ENCODE measurements around the gene MBOAT1.

DNA sequence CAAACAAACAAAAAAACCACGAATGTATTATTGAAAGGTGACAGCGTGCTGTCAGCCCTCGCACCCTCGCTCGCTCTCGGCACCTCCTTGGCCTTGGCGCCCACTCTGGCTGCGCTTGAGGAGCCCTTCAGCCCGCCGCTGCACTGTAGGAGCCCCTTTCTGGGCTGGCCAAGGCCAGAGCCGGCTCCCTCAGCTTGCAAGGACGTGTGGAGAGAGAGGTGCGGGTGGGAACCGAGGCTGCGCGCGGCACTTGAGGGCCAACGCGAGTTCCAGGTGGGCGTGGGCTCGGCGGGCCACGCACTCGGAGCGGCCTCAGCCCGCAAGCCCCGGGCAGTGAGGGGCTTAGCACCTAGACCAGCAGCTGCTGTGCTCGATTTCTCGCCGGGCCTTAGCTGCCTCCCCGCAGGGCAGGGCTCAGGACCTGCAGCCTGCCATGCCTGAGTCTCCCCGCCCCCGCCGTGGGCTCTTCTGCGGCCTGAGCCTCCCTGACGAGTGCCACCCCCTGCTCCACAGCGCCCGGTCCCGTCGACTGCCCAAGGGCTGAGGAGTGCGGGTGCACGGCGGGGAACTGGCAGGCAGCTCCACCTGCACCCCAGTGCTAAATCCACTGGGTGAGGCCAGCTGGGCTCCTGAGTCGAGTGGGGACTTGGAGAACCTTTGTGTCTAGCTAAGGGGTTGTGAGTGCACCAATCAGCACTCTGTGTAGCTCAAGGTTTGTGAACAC is 20.9 kb upstream of the MBOAT1 start:
- TF ChIP-seq, protein P1, sequence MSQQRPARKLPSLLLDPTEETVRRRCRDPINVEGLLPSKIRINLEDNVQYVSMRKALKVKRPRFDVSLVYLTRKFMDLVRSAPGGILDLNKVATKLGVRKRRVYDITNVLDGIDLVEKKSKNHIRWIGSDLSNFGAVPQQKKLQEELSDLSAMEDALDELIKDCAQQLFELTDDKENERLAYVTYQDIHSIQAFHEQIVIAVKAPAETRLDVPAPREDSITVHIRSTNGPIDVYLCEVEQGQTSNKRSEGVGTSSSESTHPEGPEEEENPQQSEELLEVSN (IDR thresholded peaks at IDR 0.05; ENCODE audit: borderline replicate concordance, low read depth) = no peak
- TF ChIP-seq, protein P2, sequence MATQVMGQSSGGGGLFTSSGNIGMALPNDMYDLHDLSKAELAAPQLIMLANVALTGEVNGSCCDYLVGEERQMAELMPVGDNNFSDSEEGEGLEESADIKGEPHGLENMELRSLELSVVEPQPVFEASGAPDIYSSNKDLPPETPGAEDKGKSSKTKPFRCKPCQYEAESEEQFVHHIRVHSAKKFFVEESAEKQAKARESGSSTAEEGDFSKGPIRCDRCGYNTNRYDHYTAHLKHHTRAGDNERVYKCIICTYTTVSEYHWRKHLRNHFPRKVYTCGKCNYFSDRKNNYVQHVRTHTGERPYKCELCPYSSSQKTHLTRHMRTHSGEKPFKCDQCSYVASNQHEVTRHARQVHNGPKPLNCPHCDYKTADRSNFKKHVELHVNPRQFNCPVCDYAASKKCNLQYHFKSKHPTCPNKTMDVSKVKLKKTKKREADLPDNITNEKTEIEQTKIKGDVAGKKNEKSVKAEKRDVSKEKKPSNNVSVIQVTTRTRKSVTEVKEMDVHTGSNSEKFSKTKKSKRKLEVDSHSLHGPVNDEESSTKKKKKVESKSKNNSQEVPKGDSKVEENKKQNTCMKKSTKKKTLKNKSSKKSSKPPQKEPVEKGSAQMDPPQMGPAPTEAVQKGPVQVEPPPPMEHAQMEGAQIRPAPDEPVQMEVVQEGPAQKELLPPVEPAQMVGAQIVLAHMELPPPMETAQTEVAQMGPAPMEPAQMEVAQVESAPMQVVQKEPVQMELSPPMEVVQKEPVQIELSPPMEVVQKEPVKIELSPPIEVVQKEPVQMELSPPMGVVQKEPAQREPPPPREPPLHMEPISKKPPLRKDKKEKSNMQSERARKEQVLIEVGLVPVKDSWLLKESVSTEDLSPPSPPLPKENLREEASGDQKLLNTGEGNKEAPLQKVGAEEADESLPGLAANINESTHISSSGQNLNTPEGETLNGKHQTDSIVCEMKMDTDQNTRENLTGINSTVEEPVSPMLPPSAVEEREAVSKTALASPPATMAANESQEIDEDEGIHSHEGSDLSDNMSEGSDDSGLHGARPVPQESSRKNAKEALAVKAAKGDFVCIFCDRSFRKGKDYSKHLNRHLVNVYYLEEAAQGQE (IDR thresholded peaks at IDR 0.05) = no peak
- TF ChIP-seq CBX8 (IDR thresholded peaks at IDR 0.05) (no peak), CHD4 (IDR thresholded peaks at IDR 0.05; ENCODE audit: borderline replicate concordance) (no peak), SMC3 (IDR thresholded peaks at IDR 0.05) (no peak), NR3C1 (IDR thresholded peaks at IDR 0.05) (no peak), HOXA7 (CRISPR knock-in tag; IDR thresholded peaks at IDR 0.05) (no peak), POLR2A (IDR thresholded peaks at IDR 0.05; ENCODE audit: low read length) (no peak), EP300 (IDR thresholded peaks at IDR 0.05) (no peak)
- TF ChIP-seq, protein P3, sequence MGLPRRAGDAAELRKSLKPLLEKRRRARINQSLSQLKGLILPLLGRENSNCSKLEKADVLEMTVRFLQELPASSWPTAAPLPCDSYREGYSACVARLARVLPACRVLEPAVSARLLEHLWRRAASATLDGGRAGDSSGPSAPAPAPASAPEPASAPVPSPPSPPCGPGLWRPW (IDR thresholded peaks at IDR 0.05) = no peak
- TF ChIP-seq, protein P4, sequence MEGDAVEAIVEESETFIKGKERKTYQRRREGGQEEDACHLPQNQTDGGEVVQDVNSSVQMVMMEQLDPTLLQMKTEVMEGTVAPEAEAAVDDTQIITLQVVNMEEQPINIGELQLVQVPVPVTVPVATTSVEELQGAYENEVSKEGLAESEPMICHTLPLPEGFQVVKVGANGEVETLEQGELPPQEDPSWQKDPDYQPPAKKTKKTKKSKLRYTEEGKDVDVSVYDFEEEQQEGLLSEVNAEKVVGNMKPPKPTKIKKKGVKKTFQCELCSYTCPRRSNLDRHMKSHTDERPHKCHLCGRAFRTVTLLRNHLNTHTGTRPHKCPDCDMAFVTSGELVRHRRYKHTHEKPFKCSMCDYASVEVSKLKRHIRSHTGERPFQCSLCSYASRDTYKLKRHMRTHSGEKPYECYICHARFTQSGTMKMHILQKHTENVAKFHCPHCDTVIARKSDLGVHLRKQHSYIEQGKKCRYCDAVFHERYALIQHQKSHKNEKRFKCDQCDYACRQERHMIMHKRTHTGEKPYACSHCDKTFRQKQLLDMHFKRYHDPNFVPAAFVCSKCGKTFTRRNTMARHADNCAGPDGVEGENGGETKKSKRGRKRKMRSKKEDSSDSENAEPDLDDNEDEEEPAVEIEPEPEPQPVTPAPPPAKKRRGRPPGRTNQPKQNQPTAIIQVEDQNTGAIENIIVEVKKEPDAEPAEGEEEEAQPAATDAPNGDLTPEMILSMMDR (IDR thresholded peaks at IDR 0.05) = no peak

Measured in A549 (cell line).